HUES48 (cell line): Measurements from ENCODE around the gene MAP3K8.
"Not testable (repeated sequence)": the region's sequence is repeated elsewhere in the genome, so short reads cannot be mapped to it uniquely, and the experiment has no call there.

ENCODE experiments used
- H3K27ac ChIP-seq: one replicate; pipeline ENCODE4 v1.7.0; 2013; ENCODE audit warnings: low read depth, low read length, inconsistent platforms
- H3K27me3 ChIP-seq: 2 replicates; pipeline ENCODE4 v1.6.1; 2013; ENCODE audit warnings: mild to moderate bottlenecking, low read length; ENCODE audit not compliant: control insufficient read depth, insufficient read depth
- H3K36me3 ChIP-seq: 2 replicates; pipeline ENCODE4 v1.6.1; 2013; ENCODE audit warnings: low read length; ENCODE audit not compliant: control insufficient read depth, insufficient read depth
- H3K4me1 ChIP-seq: 2 replicates; pipeline ENCODE4 v1.6.1; 2013; ENCODE audit warnings: mild to moderate bottlenecking, low read length; ENCODE audit not compliant: control insufficient read depth, insufficient read depth
- H3K4me3 ChIP-seq: 2 replicates; pipeline ENCODE4 v1.5.1; 2013; ENCODE audit warnings: mild to moderate bottlenecking, low read depth, low read length
- H3K9ac ChIP-seq: 2 replicates; pipeline ENCODE4 v1.6.1; 2013; ENCODE audit warnings: mild to moderate bottlenecking, low read depth, low read length, moderate library complexity
- H3K9me3 ChIP-seq: 2 replicates; pipeline ENCODE4 v1.6.1; 2013; ENCODE audit warnings: low read length; ENCODE audit not compliant: control insufficient read depth, insufficient read depth

MAP3K8 gene

GRCh38 chr10:30467651-30468338 is 33.8 kb downstream of the MAP3K8 start:
- no peaks in the 10 kb centered on the region for H3K27me3 ChIP-seq
- H3K27ac ChIP-seq = no peak overlapping the region
- H3K4me3 ChIP-seq = no peak overlapping the region
- no peak overlapping the region for H3K9ac ChIP-seq
- H3K36me3 ChIP-seq = no peaks in the 10 kb centered on the region
- no peaks in the 10 kb centered on the region for H3K9me3 ChIP-seq
- no peaks in the 10 kb centered on the region for H3K4me1 ChIP-seq

- H3K9ac ChIP-seq = no peak overlapping the region
- H3K36me3 ChIP-seq = no peaks in the 10 kb centered on the region
- H3K4me1 ChIP-seq = no peaks in the 10 kb centered on the region
- H3K27me3 ChIP-seq = no peaks in the 10 kb centered on the region
- no peak overlapping the region for H3K4me3 ChIP-seq
- no peak overlapping the region for H3K27ac ChIP-seq
- no peaks in the 10 kb centered on the region for H3K9me3 ChIP-seq
Measured at GRCh38 chr10:30472414-30473155, 38.6 kb downstream of the MAP3K8 start.

GRCh38 chr10:30475515-30475914 is 41.5 kb downstream of the MAP3K8 start:
- not testable (repeated sequence) for H3K9me3 ChIP-seq, H3K4me1 ChIP-seq, H3K36me3 ChIP-seq, H3K4me3 ChIP-seq, H3K27me3 ChIP-seq, H3K9ac ChIP-seq, H3K27ac ChIP-seq

GRCh38 chr10:30476511-30477155 is 42.6 kb downstream of the MAP3K8 start:
- Histone ChIP-seq H3K9me3 (peaks cover 3% of the 10 kb centered on the region; the same call in 1 of the 2 replicates), H3K9ac (no peak overlapping the region), H3K27ac (no peak overlapping the region), H3K4me1 (no peaks in the 10 kb centered on the region), H3K4me3 (no peak overlapping the region), H3K27me3 (no peaks in the 10 kb centered on the region), H3K36me3 (no peaks in the 10 kb centered on the region)

GRCh38 chr10:30479513-30479912 is 45.5 kb downstream of the MAP3K8 start:
- not testable (repeated sequence) for H3K9ac ChIP-seq, H3K36me3 ChIP-seq, H3K27ac ChIP-seq, H3K27me3 ChIP-seq, H3K4me3 ChIP-seq, H3K4me1 ChIP-seq
- H3K9me3 ChIP-seq = peaks cover 25% of the 10 kb centered on the region

- H3K4me1 ChIP-seq = no peaks in the 10 kb centered on the region
Measured at GRCh38 chr10:30481603-30482002, 47.6 kb downstream of the MAP3K8 start.

DNA sequence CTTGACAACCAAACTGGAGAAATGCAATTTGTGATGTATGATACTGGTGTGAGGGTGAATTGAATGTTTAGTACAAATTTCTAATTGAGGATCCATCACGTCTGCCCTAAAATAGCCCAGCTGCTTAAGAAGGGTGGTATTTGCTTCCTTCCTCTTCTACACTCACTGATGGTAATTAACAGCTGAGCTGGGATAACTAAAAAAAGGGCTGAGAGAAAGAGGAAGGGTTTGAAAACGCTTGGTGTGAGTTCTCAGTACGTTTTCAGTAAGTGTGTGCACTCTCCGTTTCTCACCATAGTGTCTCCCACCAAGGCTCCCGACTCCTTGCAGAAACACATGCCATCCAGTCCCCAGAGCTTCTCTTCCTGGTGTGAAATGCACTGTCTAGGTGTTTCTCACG is 54.3 kb downstream of the MAP3K8 start:
- H3K27ac ChIP-seq = no peak overlapping the region
- no peak overlapping the region for H3K4me3 ChIP-seq
- no peak overlapping the region for H3K9ac ChIP-seq
- peaks cover 12% of the 10 kb centered on the region for H3K9me3 ChIP-seq
- no peaks in the 10 kb centered on the region for H3K36me3 ChIP-seq
- no peaks in the 10 kb centered on the region for H3K27me3 ChIP-seq
- no peaks in the 10 kb centered on the region for H3K4me1 ChIP-seq

More at GRCh38 chr10:30481603-30482002, 47.6 kb downstream of the MAP3K8 start:
- Histone ChIP-seq H3K27ac (no peak overlapping the region), H3K9me3 (peaks cover 25% of the 10 kb centered on the region), H3K27me3 (no peaks in the 10 kb centered on the region), H3K9ac (no peak overlapping the region), H3K4me3 (no peak overlapping the region), H3K36me3 (no peaks in the 10 kb centered on the region)

GRCh38 chr10:30489346-30489745 is 55.4 kb downstream of the MAP3K8 start:
- H3K9ac ChIP-seq = no peak overlapping the region
- no peak overlapping the region for H3K27ac ChIP-seq
- H3K4me3 ChIP-seq = no peak overlapping the region
- peaks cover 2% of the 10 kb centered on the region; the same call in 1 of the 2 replicates for H3K9me3 ChIP-seq
- no peaks in the 10 kb centered on the region for H3K27me3 ChIP-seq
- H3K36me3 ChIP-seq = no peaks in the 10 kb centered on the region
- H3K4me1 ChIP-seq = no peaks in the 10 kb centered on the region

DNA sequence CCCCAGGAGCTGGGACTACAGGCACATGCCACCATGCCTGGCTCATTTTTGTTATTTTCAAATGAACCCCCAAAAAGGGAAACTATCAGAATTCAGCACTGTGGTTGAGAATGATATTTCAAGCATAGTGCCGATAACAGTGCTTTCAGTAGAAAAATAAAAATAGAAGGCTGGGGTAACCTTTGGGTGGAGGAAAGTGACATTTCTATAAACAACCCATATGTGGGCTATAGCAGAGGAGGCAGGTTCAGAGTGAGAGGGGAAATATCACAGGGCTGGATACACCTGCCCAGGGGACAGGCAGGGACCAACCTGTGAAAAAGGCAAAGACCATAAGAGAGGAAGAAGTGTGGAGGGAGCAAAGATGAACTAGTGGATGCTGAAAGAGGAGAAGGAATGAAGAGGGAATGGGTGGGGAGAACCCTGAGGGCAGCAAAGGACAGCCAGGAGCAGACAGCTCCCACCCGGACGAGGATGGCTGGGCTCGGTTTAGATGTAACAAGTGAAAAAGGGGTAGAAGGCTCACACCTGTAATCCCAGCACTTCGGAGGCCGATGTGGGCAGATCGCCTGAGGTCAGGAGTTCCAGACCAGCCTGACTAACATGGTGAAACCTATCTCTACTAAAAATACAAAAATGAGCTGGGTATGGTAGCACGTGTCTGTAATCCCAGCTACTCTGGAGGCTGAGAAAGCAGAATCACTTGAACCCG is 56.5 kb downstream of the MAP3K8 start:
- no peaks in the 10 kb centered on the region for H3K27me3 ChIP-seq
- H3K27ac ChIP-seq = no peak overlapping the region
- H3K4me3 ChIP-seq = no peak overlapping the region
- H3K9me3 ChIP-seq = no peaks in the 10 kb centered on the region
- H3K9ac ChIP-seq = no peak overlapping the region
- H3K36me3 ChIP-seq = no peaks in the 10 kb centered on the region
- H3K4me1 ChIP-seq = no peaks in the 10 kb centered on the region

DNA sequence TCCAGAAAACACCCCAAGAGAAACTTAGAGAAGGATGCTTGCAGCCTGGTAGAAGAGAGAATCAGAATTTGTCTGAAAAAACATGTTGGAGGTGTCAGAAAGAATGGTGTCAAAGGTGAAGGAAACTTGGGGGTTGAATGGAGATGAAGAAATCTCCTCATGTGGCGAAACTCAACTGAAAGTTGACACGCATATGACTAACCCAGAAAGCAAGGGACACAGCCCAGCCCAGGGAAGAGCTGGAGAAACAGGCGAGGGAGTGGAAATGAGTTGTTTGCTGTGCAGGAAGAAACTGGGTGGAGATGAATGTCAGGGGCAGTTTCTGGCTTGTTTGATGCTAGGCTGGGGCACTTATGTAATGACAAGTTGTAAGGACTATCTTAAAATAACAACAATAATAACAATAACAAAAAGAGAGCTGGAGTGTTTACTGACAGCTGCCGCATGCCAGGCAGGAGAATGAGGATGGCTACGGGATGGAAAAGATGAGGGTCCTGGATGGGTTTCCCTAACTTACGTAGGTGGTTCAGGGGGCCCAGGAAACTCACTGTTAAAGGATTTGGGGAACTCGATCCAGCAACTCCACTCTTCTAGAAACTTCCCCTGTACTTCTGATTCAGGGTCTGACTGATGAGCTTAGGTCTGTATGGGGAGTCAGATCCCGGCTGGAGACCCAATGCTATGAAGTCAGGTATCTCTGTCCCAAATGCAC is 57.4 kb downstream of the MAP3K8 start:
- no peak overlapping the region for H3K27ac ChIP-seq
- H3K27me3 ChIP-seq = no peaks in the 10 kb centered on the region
- H3K36me3 ChIP-seq = no peaks in the 10 kb centered on the region
- no peaks in the 10 kb centered on the region for H3K9me3 ChIP-seq
- H3K9ac ChIP-seq = no peak overlapping the region
- no peaks in the 10 kb centered on the region for H3K4me1 ChIP-seq
- no peak overlapping the region for H3K4me3 ChIP-seq
